C4-2B (cell line): ENCODE results near the gene CHAC2.

ENCODE experiments used
- H3K27ac ChIP-seq: fragments of 450-650 bp; 2 replicates; pipeline ENCODE4 v1.5.1; 2017
- CTCF ChIP-seq: fragments of 450-650 bp; conservative IDR thresholded peaks from 2 replicates; pipeline ENCODE4 v1.5.1; 2017; ENCODE audit warnings: mild to moderate bottlenecking
- ZFX ChIP-seq: fragments of 450-650 bp; IDR thresholded peaks from 2 replicates; pipeline ENCODE4 v1.6.1; 2017

Gene CHAC2

GRCh38 chr2:53787614-53788289 is 20.1 kb downstream of the CHAC2 start:
- TF ChIP-seq CTCF (no peak), ZFX (no peak)
- peak overlapping the region; percentile 81 for H3K27ac ChIP-seq

GRCh38 chr2:53793261-53793660 is 25.7 kb downstream of the CHAC2 start:
- no peak overlapping the region for H3K27ac ChIP-seq
- no peak for TF ChIP-seq CTCF
- TF ChIP-seq ZFX: no peak

GRCh38 chr2:53793821-53794220 is 26.2 kb downstream of the CHAC2 start:
- H3K27ac ChIP-seq: no peak overlapping the region
- TF ChIP-seq CTCF (no peak), ZFX (no peak)

DNA sequence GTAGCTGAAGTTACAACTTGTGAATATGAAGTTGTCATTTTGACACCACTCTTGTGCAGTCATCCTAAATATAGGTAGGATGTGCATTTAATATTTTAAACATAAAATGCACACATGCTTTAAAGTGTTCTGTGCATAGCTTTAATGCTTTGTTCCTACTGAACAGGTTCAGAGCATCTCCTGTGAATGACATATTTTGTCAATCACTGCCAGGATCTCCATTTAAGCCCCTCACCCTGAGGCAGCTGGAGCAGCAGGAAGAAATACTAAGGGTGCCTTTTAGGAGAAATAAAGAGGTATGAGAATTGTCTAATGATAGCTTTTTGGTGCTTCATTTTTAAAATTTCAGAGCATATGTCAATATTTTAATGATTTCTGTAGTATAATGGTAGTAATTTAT is 33.9 kb downstream of the CHAC2 start:
- H3K27ac ChIP-seq: no peak overlapping the region
- no peak for TF ChIP-seq ZFX
- TF ChIP-seq CTCF: no peak

DNA sequence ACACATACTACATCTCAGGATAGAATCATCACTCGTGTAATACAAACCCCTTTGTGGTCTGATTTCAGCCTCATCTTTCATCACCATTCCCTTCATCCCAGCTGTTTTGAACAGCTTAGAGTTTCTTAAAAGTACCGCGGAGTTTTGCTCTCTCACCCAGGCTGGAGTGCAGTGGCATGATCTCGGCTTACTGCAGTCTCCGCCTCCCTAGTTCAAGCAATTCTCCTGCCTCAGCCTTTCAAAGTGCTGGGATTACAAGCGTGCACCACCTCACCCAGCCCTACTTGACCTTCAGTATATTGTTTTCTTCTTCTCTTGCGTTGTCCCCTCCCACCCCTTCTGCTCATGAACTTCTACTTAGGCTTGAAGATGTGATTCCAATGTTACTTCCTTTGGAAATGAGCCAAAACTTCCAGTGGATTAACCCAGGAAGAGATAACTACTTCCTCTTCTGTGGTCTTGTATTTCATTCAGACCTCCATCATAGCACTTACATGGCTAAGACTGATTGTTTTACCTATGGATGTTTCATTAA is 35.1 kb downstream of the CHAC2 start:
- TF ChIP-seq CTCF: no peak
- TF ChIP-seq ZFX: no peak
- no peak overlapping the region for H3K27ac ChIP-seq

- H3K27ac ChIP-seq: no peak overlapping the region
- no peak for TF ChIP-seq CTCF
- no peak for TF ChIP-seq ZFX
These were observed 44.0 kb downstream of the CHAC2 start for GRCh38 chr2:53811601-53812000.

DNA sequence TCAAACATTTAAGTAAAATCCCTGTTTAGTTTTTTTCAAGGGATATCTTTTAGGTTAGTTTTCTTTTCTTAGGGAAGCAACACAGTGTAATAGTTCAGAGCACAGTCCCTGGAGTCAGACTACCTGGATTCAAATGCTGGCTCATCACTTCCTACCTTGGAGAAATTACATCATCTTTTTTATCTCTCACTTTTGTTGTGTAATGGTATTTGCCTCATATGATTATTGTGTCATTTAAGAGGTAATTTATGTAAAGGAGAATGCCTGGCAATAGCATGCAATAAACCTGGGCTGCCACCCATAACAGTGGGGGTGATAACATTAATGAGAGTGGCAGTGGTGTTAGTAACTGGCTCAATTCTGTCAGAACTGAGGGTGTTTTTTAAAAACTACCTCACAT is 45.5 kb downstream of the CHAC2 start:
- H3K27ac ChIP-seq: no peak overlapping the region
- TF ChIP-seq CTCF: no peak
- no peak for TF ChIP-seq ZFX
